ENCODE measurements around the gene METTL26.

DNA sequence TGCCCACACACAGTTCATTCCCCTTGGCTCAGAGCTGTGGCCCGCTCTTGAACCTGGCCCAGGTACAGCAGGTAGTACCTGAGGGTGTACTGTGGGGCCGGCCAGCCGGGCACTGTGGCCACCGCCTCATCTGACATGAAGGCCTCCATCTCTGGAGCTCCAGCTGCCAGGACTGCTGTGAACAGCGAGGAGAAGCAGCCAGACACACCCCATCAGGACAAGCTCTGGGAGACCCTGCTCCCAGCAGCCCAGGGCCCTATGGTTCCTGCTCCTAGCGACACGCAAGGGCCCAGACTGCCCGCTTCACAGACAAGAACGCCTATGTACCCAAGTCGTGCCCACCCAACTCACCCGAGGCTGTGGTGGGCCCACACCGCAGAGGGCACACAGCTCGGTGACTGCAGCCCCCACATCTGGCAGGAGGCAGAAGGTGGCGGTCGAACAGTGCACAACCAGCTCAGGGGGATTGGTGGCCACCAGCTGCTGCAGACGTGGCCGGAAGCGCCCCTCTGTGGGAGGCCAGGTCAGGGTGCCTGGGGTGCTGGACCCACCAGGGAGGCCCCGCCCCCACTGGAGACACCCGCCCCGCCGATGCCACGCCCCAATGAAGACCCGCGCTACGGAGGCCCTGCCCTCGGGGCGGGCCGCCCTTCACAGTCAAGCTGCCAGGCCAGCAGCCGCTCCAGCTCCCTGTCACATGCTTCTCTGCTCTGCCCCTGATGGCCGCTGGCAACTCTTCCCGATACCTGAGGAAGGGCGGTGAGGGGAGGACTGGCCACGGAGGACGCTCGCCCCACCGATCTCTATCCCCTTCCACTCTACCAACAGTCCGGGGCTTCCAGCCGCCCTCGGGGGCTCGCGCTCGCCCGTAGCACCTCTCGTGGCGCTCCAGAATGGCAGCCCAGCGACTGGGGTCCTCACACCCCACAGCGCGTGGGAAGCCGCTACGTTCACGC, 43.0 kb upstream of the METTL26 start:
- TF ChIP-seq RFX5 (IDR thresholded peaks at IDR 0.05; ENCODE audit: low read depth, low read length) (no peak), RCOR1 (IDR thresholded peaks at IDR 0.05; ENCODE audit: borderline replicate concordance in 1 of 2, low read depth in 2 of 2, low read length in 2 of 2) (no peak), SMC3 (conservative IDR thresholded peaks at IDR 0.05; ENCODE audit: insufficient read depth, low read depth, low read length) (no peak), CREM (IDR thresholded peaks at IDR 0.05; ENCODE audit: low read depth) (no peak), TCF7L2 (IDR thresholded peaks at IDR 0.05; ENCODE audit: low read depth, low read length) (no peak), HCFC1 (IDR thresholded peaks at IDR 0.05; ENCODE audit: low read depth, low read length) (no peak), NR2C2 (CRISPR knock-in tag; IDR thresholded peaks at IDR 0.05) (no peak), NR2C2 (tag; IDR thresholded peaks at IDR 0.05) (no peak), ZNF165 (CRISPR knock-in tag; IDR thresholded peaks at IDR 0.05; ENCODE audit: borderline replicate concordance) (no peak), NCOR1 (IDR thresholded peaks at IDR 0.05) (no peak), KLF6 (CRISPR knock-in tag; IDR thresholded peaks at IDR 0.05; ENCODE audit: borderline replicate concordance) (no peak), NFYB (IDR thresholded peaks at IDR 0.05; ENCODE audit: extremely low read depth, insufficient read length) (no peak)
- TF ChIP-seq, protein P1, sequence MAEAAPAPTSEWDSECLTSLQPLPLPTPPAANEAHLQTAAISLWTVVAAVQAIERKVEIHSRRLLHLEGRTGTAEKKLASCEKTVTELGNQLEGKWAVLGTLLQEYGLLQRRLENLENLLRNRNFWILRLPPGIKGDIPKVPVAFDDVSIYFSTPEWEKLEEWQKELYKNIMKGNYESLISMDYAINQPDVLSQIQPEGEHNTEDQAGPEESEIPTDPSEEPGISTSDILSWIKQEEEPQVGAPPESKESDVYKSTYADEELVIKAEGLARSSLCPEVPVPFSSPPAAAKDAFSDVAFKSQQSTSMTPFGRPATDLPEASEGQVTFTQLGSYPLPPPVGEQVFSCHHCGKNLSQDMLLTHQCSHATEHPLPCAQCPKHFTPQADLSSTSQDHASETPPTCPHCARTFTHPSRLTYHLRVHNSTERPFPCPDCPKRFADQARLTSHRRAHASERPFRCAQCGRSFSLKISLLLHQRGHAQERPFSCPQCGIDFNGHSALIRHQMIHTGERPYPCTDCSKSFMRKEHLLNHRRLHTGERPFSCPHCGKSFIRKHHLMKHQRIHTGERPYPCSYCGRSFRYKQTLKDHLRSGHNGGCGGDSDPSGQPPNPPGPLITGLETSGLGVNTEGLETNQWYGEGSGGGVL (CRISPR knock-in tag; IDR thresholded peaks at IDR 0.05), result no peak
- TF ChIP-seq, protein P2, sequence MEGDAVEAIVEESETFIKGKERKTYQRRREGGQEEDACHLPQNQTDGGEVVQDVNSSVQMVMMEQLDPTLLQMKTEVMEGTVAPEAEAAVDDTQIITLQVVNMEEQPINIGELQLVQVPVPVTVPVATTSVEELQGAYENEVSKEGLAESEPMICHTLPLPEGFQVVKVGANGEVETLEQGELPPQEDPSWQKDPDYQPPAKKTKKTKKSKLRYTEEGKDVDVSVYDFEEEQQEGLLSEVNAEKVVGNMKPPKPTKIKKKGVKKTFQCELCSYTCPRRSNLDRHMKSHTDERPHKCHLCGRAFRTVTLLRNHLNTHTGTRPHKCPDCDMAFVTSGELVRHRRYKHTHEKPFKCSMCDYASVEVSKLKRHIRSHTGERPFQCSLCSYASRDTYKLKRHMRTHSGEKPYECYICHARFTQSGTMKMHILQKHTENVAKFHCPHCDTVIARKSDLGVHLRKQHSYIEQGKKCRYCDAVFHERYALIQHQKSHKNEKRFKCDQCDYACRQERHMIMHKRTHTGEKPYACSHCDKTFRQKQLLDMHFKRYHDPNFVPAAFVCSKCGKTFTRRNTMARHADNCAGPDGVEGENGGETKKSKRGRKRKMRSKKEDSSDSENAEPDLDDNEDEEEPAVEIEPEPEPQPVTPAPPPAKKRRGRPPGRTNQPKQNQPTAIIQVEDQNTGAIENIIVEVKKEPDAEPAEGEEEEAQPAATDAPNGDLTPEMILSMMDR (IDR thresholded peaks at IDR 0.05 in 2 of 3, conservative IDR thresholded peaks at IDR 0.05 in 1 of 3; ENCODE audit: insufficient read depth in 2 of 3, low read depth in 1 of 3, low read length in 3 of 3), result 0 out of 6 replicates have a peak, but pooled peaks of 1 of the 3 experiments have one; percentile 1
